Measurements from ENCODE around the gene MYZAP. TPM values are rescaled to one million over a fixed set of nuclear protein-coding genes. Genes with fewer than 3 reads are reported as not detected.

MYZAP gene
- polyA plus RNA-seq, 1 of the 3 experiments (the other 2 are of a cell fraction) = 0.07 TPM

DNA sequence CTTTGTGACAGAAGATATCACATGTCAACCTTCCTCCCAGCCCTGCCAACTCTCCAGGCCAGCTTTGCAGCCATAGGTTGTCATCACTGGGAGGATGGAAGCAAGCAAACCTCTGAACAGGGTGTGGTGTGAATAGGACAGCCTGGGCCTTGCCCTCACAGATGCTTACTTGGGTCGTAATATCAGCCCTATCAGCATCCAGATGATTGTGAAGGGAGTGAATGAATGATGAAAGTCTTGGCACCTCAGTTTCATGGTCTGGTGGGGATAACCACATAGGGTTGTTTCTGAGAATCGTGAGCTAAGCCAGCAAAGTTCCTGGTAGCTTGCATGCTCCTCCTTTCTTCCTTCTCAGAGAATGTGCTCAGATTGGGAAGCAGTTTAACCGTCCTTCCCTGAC lies 59.7 kb downstream of the MYZAP start (continued):
- TF ChIP-seq, protein P1, sequence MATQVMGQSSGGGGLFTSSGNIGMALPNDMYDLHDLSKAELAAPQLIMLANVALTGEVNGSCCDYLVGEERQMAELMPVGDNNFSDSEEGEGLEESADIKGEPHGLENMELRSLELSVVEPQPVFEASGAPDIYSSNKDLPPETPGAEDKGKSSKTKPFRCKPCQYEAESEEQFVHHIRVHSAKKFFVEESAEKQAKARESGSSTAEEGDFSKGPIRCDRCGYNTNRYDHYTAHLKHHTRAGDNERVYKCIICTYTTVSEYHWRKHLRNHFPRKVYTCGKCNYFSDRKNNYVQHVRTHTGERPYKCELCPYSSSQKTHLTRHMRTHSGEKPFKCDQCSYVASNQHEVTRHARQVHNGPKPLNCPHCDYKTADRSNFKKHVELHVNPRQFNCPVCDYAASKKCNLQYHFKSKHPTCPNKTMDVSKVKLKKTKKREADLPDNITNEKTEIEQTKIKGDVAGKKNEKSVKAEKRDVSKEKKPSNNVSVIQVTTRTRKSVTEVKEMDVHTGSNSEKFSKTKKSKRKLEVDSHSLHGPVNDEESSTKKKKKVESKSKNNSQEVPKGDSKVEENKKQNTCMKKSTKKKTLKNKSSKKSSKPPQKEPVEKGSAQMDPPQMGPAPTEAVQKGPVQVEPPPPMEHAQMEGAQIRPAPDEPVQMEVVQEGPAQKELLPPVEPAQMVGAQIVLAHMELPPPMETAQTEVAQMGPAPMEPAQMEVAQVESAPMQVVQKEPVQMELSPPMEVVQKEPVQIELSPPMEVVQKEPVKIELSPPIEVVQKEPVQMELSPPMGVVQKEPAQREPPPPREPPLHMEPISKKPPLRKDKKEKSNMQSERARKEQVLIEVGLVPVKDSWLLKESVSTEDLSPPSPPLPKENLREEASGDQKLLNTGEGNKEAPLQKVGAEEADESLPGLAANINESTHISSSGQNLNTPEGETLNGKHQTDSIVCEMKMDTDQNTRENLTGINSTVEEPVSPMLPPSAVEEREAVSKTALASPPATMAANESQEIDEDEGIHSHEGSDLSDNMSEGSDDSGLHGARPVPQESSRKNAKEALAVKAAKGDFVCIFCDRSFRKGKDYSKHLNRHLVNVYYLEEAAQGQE (IDR thresholded peaks at IDR 0.05; ENCODE audit: low read depth, low read length) = no peak
- TF ChIP-seq JUND (IDR thresholded peaks at IDR 0.05) (no peak), POLR2AphosphoS5 (IDR thresholded peaks at IDR 0.05; ENCODE audit: low read depth, low read length) (no peak), RFX5 (IDR thresholded peaks at IDR 0.05; ENCODE audit: low read length) (no peak), ELF1 (IDR thresholded peaks at IDR 0.05) (no peak), TAF1 (IDR thresholded peaks at IDR 0.05; ENCODE audit: borderline replicate concordance, low read depth, low read length) (no peak)

DNA sequence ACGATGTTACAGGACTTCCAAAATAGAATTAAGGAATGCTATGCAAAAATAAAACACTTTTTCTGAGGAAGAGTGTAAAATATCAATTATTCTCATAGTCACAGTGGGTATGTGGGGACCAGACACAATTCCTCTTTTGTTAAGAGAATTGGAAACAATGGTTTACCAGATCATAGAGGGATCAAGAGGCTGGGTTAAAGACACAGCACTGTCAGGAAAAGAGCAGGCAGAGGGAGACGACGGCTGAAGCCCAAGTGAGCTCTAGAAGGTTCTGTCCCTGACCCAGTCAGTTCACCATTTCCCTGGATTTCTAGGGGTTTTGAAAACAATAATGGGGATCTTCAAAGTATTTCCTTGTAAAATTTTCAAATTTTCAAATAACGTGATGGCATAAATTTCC lies 60.8 kb downstream of the MYZAP start:
- Histone ChIP-seq H3K36me3 (replicated peaks in 1 of 2; ENCODE audit: control insufficient read depth in 1 of 2, insufficient read depth in 2 of 2, low read length in 1 of 2) (no peaks in the 10 kb centered on the region), H3K4me2 (no peak overlapping the region), H3K27me3 (ENCODE audit: insufficient read depth) (no peaks in the 10 kb centered on the region), H2AFZ (ENCODE audit: low read depth) (no peak overlapping the region), H3K4me3 (ENCODE audit: low read depth in 2 of 2, low read length in 1 of 2) (no peak overlapping the region), H3K4me1 (ENCODE audit: control insufficient read depth in 1 of 2, insufficient read depth in 2 of 2, low read depth in 1 of 2, low read length in 1 of 2) (no peaks in the 10 kb centered on the region), H3K9ac (no peak overlapping the region), H3K9me2 (no peaks in the 10 kb centered on the region), H3F3A (replicated peaks; ENCODE audit: insufficient read depth) (no peaks in the 10 kb centered on the region), H3K9me3 (no peaks in the 10 kb centered on the region), H4K20me1 (ENCODE audit: insufficient read depth) (no peaks in the 10 kb centered on the region), H3K27ac (ENCODE audit: low read depth in 2 of 2, low read length in 1 of 2) (no peak overlapping the region), H3K79me2 (ENCODE audit: insufficient read depth) (no peaks in the 10 kb centered on the region)
- CTCF ChIA-PET = interaction anchor here (1.3 to 1.6 kb wide), 3 partner anchors 16 to 414 kb away, joined by 3 read pairs; no protein-coding TSS in a partner anchor
- no peak for DNase-seq
- no peak for TF ChIP-seq CHD2 (IDR thresholded peaks at IDR 0.05; ENCODE audit: low read length, partially characterized antibody)
- TF ChIP-seq SIN3A (IDR thresholded peaks at IDR 0.05; ENCODE audit: borderline replicate concordance, low read depth, low read length) = no peak
- no peak for TF ChIP-seq FOXJ3 (CRISPR knock-in tag; IDR thresholded peaks at IDR 0.05)
- TF ChIP-seq, protein P2, sequence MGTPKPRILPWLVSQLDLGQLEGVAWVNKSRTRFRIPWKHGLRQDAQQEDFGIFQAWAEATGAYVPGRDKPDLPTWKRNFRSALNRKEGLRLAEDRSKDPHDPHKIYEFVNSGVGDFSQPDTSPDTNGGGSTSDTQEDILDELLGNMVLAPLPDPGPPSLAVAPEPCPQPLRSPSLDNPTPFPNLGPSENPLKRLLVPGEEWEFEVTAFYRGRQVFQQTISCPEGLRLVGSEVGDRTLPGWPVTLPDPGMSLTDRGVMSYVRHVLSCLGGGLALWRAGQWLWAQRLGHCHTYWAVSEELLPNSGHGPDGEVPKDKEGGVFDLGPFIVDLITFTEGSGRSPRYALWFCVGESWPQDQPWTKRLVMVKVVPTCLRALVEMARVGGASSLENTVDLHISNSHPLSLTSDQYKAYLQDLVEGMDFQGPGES (IDR thresholded peaks at IDR 0.05; ENCODE audit: low read depth, low read length) = no peak
- no peak for TF ChIP-seq NFIC (IDR thresholded peaks at IDR 0.05; ENCODE audit: borderline replicate concordance)
- TF ChIP-seq, protein P3, sequence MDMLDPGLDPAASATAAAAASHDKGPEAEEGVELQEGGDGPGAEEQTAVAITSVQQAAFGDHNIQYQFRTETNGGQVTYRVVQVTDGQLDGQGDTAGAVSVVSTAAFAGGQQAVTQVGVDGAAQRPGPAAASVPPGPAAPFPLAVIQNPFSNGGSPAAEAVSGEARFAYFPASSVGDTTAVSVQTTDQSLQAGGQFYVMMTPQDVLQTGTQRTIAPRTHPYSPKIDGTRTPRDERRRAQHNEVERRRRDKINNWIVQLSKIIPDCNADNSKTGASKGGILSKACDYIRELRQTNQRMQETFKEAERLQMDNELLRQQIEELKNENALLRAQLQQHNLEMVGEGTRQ (IDR thresholded peaks at IDR 0.05; ENCODE audit: borderline replicate concordance, low read depth, low read length) = no peak
- no peak for TF ChIP-seq GABPA (IDR thresholded peaks at IDR 0.05; ENCODE audit: low read depth)
- TF ChIP-seq RFX5 (IDR thresholded peaks at IDR 0.05; ENCODE audit: low read length) = no peak
- TF ChIP-seq TEAD4 (IDR thresholded peaks at IDR 0.05; ENCODE audit: borderline replicate concordance, insufficient read depth) = no peak
- TF ChIP-seq, protein P4, sequence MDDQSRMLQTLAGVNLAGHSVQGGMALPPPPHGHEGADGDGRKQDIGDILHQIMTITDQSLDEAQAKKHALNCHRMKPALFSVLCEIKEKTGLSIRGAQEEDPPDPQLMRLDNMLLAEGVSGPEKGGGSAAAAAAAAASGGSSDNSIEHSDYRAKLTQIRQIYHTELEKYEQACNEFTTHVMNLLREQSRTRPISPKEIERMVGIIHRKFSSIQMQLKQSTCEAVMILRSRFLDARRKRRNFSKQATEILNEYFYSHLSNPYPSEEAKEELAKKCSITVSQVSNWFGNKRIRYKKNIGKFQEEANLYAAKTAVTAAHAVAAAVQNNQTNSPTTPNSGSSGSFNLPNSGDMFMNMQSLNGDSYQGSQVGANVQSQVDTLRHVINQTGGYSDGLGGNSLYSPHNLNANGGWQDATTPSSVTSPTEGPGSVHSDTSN (IDR thresholded peaks at IDR 0.05) = no peak
- TF ChIP-seq NRF1 (IDR thresholded peaks at IDR 0.05; ENCODE audit: low read depth, low read length) = no peak
- TF ChIP-seq ELF1 (IDR thresholded peaks at IDR 0.05) = no peak
- TF ChIP-seq TCF12 (IDR thresholded peaks at IDR 0.05) = no peak
- TF ChIP-seq RCOR1 (IDR thresholded peaks at IDR 0.05; ENCODE audit: low read length) = no peak
- TF ChIP-seq, protein P5, sequence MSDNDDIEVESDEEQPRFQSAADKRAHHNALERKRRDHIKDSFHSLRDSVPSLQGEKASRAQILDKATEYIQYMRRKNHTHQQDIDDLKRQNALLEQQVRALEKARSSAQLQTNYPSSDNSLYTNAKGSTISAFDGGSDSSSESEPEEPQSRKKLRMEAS (IDR thresholded peaks at IDR 0.05; ENCODE audit: low read depth) = no peak
- no peak for TF ChIP-seq GATA2 (CRISPR knock-in tag; IDR thresholded peaks at IDR 0.05)
- no peak for TF ChIP-seq FOSL2 (IDR thresholded peaks at IDR 0.05; ENCODE audit: borderline replicate concordance, low read depth)
- 67% methylated on average over 4 of the region's 4 CpGs for WGBS (ENCODE audit: low lambda C conversion rate)
- POLR2A ChIA-PET = no interaction called here

Data from SK-N-SH (cell line).